ENCODE data around the gene TSPAN12. TPM values are rescaled to one million over a fixed set of nuclear protein-coding genes. Genes with fewer than 3 reads are reported as not detected.

Gene TSPAN12
- total and polyA plus RNA-seq, 2 donors (not counting 3 experiments of a cell fraction or from before 2014, with no cell fraction given) = 9.3 to 19.8 TPM

DNA sequence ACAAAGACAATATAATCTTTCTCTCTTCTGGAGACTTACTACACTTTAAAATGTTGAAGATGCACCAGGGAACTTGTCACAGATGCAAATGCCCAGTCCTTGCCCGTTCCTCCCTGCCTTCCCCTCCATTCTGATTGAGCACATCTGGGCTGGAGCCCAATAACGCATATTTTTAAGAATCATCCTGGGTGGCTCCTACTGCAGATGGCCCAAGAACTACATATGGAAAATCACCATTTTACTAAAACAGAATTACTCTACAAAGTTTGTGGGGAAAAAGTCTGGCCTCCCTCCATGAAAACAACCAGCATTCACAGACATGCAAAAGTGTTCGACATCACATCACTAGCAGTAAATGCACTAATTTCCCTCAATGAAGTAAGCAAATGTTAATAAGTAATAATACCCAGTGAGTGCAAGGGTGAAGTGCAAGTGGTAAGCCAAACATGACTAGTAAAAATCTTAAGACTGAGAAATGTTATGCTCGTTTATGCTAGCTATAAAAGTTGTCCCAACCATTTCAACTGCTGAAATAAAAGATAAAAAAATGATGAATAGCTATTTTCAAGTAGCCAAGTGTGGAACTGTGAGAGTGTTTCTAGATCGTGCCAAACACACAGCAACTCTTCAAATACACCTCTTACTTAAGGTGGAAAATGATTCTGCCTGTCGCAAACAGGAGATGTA, 43.5 kb downstream of the TSPAN12 start:
- TF ChIP-seq JUN (IDR thresholded peaks at IDR 0.05; ENCODE audit: borderline replicate concordance, insufficient read depth, insufficient read length, low read depth) (no peak), POLR2AphosphoS5 (IDR thresholded peaks at IDR 0.05; ENCODE audit: insufficient read depth, low read depth, low read length) (no peak), FOS (IDR thresholded peaks at IDR 0.05; ENCODE audit: borderline replicate concordance, insufficient read depth, low read length) (no peak), GATA2 (IDR thresholded peaks at IDR 0.05; ENCODE audit: insufficient read depth, insufficient read length, low read depth, low read length) (no peak), EZH2 (IDR thresholded peaks at IDR 0.05; ENCODE audit: borderline replicate concordance, low read depth, low read length, severe bottlenecking) (no peak), CTCF (IDR thresholded peaks at IDR 0.05; ENCODE audit: extremely low read depth in 1 of 2, insufficient read depth in 1 of 2, low read depth in 1 of 2, low read length in 2 of 2) (no peak), POLR2A (IDR thresholded peaks at IDR 0.05; ENCODE audit: low read depth, low read length) (no peak), MYC (IDR thresholded peaks at IDR 0.05; ENCODE audit: low read depth, low read length) (no peak)
- TF ChIP-seq, protein P1, sequence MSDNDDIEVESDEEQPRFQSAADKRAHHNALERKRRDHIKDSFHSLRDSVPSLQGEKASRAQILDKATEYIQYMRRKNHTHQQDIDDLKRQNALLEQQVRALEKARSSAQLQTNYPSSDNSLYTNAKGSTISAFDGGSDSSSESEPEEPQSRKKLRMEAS (IDR thresholded peaks at IDR 0.05; ENCODE audit: insufficient read depth, insufficient read length) = no peak
- H3K4me1 ChIP-seq (ENCODE audit: control insufficient read depth, extremely low read depth, insufficient read depth, low read length) = peaks cover under 1% of the 10 kb centered on the region
- H3K27me3 ChIP-seq (ENCODE audit: control insufficient read depth in 2 of 2, insufficient read depth in 2 of 2, low read length in 2 of 2) = no peaks in the 10 kb centered on the region
- no peak for DNase-seq (ENCODE audit: low read depth, low spot score)
- no peak overlapping the region for H2AFZ ChIP-seq (ENCODE audit: low read depth, low read length)
- H3K27ac ChIP-seq (ENCODE audit: insufficient read depth, low read depth, low read length) = no peak overlapping the region
- no TSS peak for BruUV-seq (replicated peaks)
- no peak overlapping the region for H3K4me3 ChIP-seq (replicated peaks in 1 of 3; ENCODE audit: insufficient read depth in 1 of 3, low read depth in 1 of 3, low read length in 3 of 3)
- H3K36me3 ChIP-seq (ENCODE audit: control insufficient read depth in 2 of 2, extremely low read depth in 1 of 2, insufficient read depth in 2 of 2, low read length in 2 of 2) = no peaks in the 10 kb centered on the region
- intact Hi-C loops (cut with micrococcal nuclease) (no loop called here), dilution Hi-C loops (cut with MboI; ENCODE audit: extremely low pct_ligation_motif_present, low sequenced_read_pairs) (no loop called here)
- POLR2A ChIA-PET = no interaction called here
- H3K9me1 ChIP-seq (replicated peaks; ENCODE audit: control insufficient read depth, extremely low read depth, insufficient read depth, low read length) = no peaks in the 10 kb centered on the region
- CTCF ChIA-PET = no interaction called here
- H4K20me1 ChIP-seq (replicated peaks; ENCODE audit: control insufficient read depth, extremely low read depth, insufficient read depth, low read length) = no peaks in the 10 kb centered on the region
- no peaks in the 10 kb centered on the region for H3K9me3 ChIP-seq (replicated peaks; ENCODE audit: control insufficient read depth, insufficient read depth, low read length)
- no peak for FAIRE-seq
- H3K4me2 ChIP-seq (ENCODE audit: insufficient read depth, low read length) = no peak overlapping the region
- H3K9ac ChIP-seq (replicated peaks; ENCODE audit: extremely low read depth, insufficient read depth, low read length) = no peak overlapping the region
- H3K79me2 ChIP-seq (ENCODE audit: control insufficient read depth, insufficient read depth, low read length) = no peaks in the 10 kb centered on the region

Measured in endothelial cell of umbilical vein (primary cell).